Thymus (tissue), 11 donors: ENCODE results near the gene UQCC5. TPM values are rescaled to one million over a fixed set of nuclear protein-coding genes. Genes with fewer than 3 reads are reported as not detected.

ENCODE experiments used
- DNase-seq, 9 donors: peaks; one replicate each; pipeline ENCODE4 v3.0.0-alpha.2; 2013; ENCODE audit warnings: low spot score in 9 of 9, low read depth in 6 of 9, missing footprints in 1 of 9
- H3K27ac ChIP-seq, 2 donors: one replicate each; pipeline ENCODE4 v1.5.1; 2013; ENCODE audit warnings: control low read depth in 1 of 2, low read depth in 1 of 2, low read length in 1 of 2, mild to moderate bottlenecking in 1 of 2, moderate library complexity in 1 of 2
- H3K27me3 ChIP-seq, 2 donors: one replicate each; pipeline ENCODE4 v1.5.1; 2013; ENCODE audit warnings: low read length in 1 of 2; ENCODE audit not compliant: control insufficient read depth in 2 of 2, insufficient read depth in 1 of 2
- H3K36me3 ChIP-seq, 2 donors: one replicate each; pipeline ENCODE4 v1.5.1; 2013; ENCODE audit warnings: low read length in 1 of 2, mild to moderate bottlenecking in 1 of 2, moderate library complexity in 1 of 2; ENCODE audit not compliant: control insufficient read depth in 2 of 2, insufficient read depth in 2 of 2
- H3K4me1 ChIP-seq, 2 donors: one replicate each; pipeline ENCODE4 v1.5.1; 2013; ENCODE audit warnings: low read length in 2 of 2; ENCODE audit not compliant: control insufficient read depth in 2 of 2, insufficient read depth in 2 of 2
- H3K4me3 ChIP-seq, 2 donors: one replicate each; pipeline ENCODE4 v1.5.1; 2013; ENCODE audit warnings: low read length in 2 of 2, control low read depth in 1 of 2, mild to moderate bottlenecking in 1 of 2
- H3K9me3 ChIP-seq, 2 donors: one replicate each; pipeline ENCODE4 v1.5.1; 2013; ENCODE audit warnings: low read length in 1 of 2, mild to moderate bottlenecking in 1 of 2; ENCODE audit not compliant: control insufficient read depth in 2 of 2, insufficient read depth in 1 of 2
- WGBS: extraction: QIAGEN DNeasy Blood & Tissue Kit; methylation state at CpG from one replicate; pipeline ENCODE4 v1.1.7; 2013; 5-methylcytosine and 5-hydroxymethylcytosine counted together
- polyA plus RNA-seq: library from polyadenylated mRNA; stranded (reverse); fragments of 200-250 nt; gene quantifications from one replicate; pipeline ENCODE4 v1.2.3, GENCODE V29; 2013
- total RNA-seq: library from RNA; stranded (reverse); fragments of 120-200 nt; gene quantifications from one replicate; pipeline ENCODE4 v1.2.4, GENCODE V29; 2013
- donor health status: healthy.

UQCC5 gene
- total and polyA plus RNA-seq, 2 donors = 15.5 to 30.3 TPM

GRCh38 chr3:52552089-52552488, 15.7 kb downstream of the UQCC5 start:
- no peaks in the 10 kb centered on the region for H3K9me3 ChIP-seq
- DNase-seq = no peak
- no peak overlapping the region for H3K4me3 ChIP-seq
- H3K4me1 ChIP-seq = no peaks in the 10 kb centered on the region
- no peaks in the 10 kb centered on the region for H3K27me3 ChIP-seq
- over 99% methylated on average over 3 of the region's 3 CpGs for WGBS
- H3K27ac ChIP-seq = no peak overlapping the region
- H3K36me3 ChIP-seq = peaks cover 58 to 85% of the 10 kb centered on the region in 2 donors

GRCh38 chr3:52554026-52554755, 17.8 kb downstream of the UQCC5 start:
- DNase-seq = no peak
- H3K4me1 ChIP-seq = no peaks in the 10 kb centered on the region
- no peak overlapping the region for H3K4me3 ChIP-seq
- H3K27me3 ChIP-seq = no peaks in the 10 kb centered on the region
- 88% methylated on average over 5 of the region's 5 CpGs for WGBS
- H3K9me3 ChIP-seq = no peaks in the 10 kb centered on the region
- H3K27ac ChIP-seq = no peak overlapping the region
- peaks cover 66 to 84% of the 10 kb centered on the region in 2 donors for H3K36me3 ChIP-seq

GRCh38 chr3:52555056-52555455, 18.7 kb downstream of the UQCC5 start:
- no peaks in the 10 kb centered on the region for H3K4me1 ChIP-seq
- H3K36me3 ChIP-seq = peaks cover 66 to 85% of the 10 kb centered on the region in 2 donors
- H3K4me3 ChIP-seq = no peak overlapping the region
- H3K9me3 ChIP-seq = no peaks in the 10 kb centered on the region
- 98% methylated on average over 1 of the region's 1 CpG for WGBS
- H3K27ac ChIP-seq = no peak overlapping the region
- DNase-seq = no peak
- H3K27me3 ChIP-seq = no peaks in the 10 kb centered on the region

GRCh38 chr3:52557011-52557960, 20.9 kb downstream of the UQCC5 start:
- peaks cover 68 to 83% of the 10 kb centered on the region in 2 donors for H3K36me3 ChIP-seq
- no peak for DNase-seq
- no peak overlapping the region for H3K27ac ChIP-seq
- no peaks in the 10 kb centered on the region for H3K27me3 ChIP-seq
- no peak overlapping the region for H3K4me3 ChIP-seq
- WGBS = 95% methylated on average over 9 of the region's 9 CpGs
- H3K4me1 ChIP-seq = no peaks in the 10 kb centered on the region
- no peaks in the 10 kb centered on the region for H3K9me3 ChIP-seq

GRCh38 chr3:52558436-52558835, 22.0 kb downstream of the UQCC5 start:
- Histone ChIP-seq H3K9me3 (no peaks in the 10 kb centered on the region), H3K4me3 (no peak overlapping the region), H3K27ac (no peak overlapping the region), H3K36me3 (peaks cover 70 to 84% of the 10 kb centered on the region in 2 donors), H3K4me1 (no peaks in the 10 kb centered on the region), H3K27me3 (no peaks in the 10 kb centered on the region)
- no peak for DNase-seq
- WGBS = 99% methylated on average over 5 of the region's 5 CpGs

GRCh38 chr3:52561028-52561747, 24.8 kb downstream of the UQCC5 start:
- no peak overlapping the region for H3K4me3 ChIP-seq
- no peaks in the 10 kb centered on the region for H3K27me3 ChIP-seq
- no peak overlapping the region for H3K27ac ChIP-seq
- H3K9me3 ChIP-seq = no peaks in the 10 kb centered on the region
- H3K36me3 ChIP-seq = peaks cover 65 to 76% of the 10 kb centered on the region in 2 donors
- DNase-seq = no peak
- no peaks in the 10 kb centered on the region for H3K4me1 ChIP-seq
- 92% methylated on average over 4 of the region's 4 CpGs for WGBS

GRCh38 chr3:52563984-52564383, 27.6 kb downstream of the UQCC5 start:
- H3K4me3 ChIP-seq = no peak overlapping the region
- no peak overlapping the region for H3K27ac ChIP-seq
- no peaks in the 10 kb centered on the region for H3K9me3 ChIP-seq
- no peaks in the 10 kb centered on the region for H3K4me1 ChIP-seq
- H3K27me3 ChIP-seq = no peaks in the 10 kb centered on the region
- H3K36me3 ChIP-seq = peaks cover 42 to 61% of the 10 kb centered on the region in 2 donors
- WGBS = 97% methylated on average over 2 of the region's 2 CpGs
- no peak for DNase-seq

GRCh38 chr3:52568069-52568468, 31.7 kb downstream of the UQCC5 start:
- no peak overlapping the region for H3K4me3 ChIP-seq
- H3K9me3 ChIP-seq = no peaks in the 10 kb centered on the region
- no peak overlapping the region for H3K27ac ChIP-seq
- 95% methylated on average over 2 of the region's 2 CpGs for WGBS
- no peaks in the 10 kb centered on the region for H3K27me3 ChIP-seq
- DNase-seq = no peak
- peaks cover 27 to 53% of the 10 kb centered on the region in 2 donors for H3K36me3 ChIP-seq
- no peaks in the 10 kb centered on the region for H3K4me1 ChIP-seq
